Kidney (tissue), 14 donors: ENCODE data around the gene TRIM66. TPM values are rescaled to one million over a fixed set of nuclear protein-coding genes. Genes with fewer than 3 reads are reported as not detected.

Source experiments
- DNase-seq, 5 donors: peaks; one replicate each; pipeline ENCODE4 v3.0.0-alpha.2; 2013 to 2020
- FAIRE-seq: peaks from 2 replicates; lab custom pipeline; 2012; peaks lifted over from hg19 to GRCh38; lab: Jason Lieb, UNC
- H3K27ac ChIP-seq, 2 donors: one replicate each; pipeline ENCODE4 v1.7.0; 2013; ENCODE audit warnings: low read depth in 2 of 2, low read length in 2 of 2, inconsistent platforms in 1 of 2
- H3K27me3 ChIP-seq: one replicate; pipeline ENCODE4 v1.7.1; 2013; ENCODE audit warnings: low read length, inconsistent platforms; ENCODE audit not compliant: control insufficient read depth, insufficient read depth
- H3K36me3 ChIP-seq, 3 donors: one replicate each; pipeline versions ENCODE4 v1.7.0 to v1.7.1; 2013; ENCODE audit warnings: low read length in 3 of 3, control low read depth in 1 of 3, inconsistent platforms in 1 of 3; ENCODE audit not compliant: insufficient read depth in 3 of 3, control insufficient read depth in 2 of 3
- H3K4me1 ChIP-seq, 3 donors: one replicate each; pipeline versions ENCODE4 v1.7.0 to v1.7.1; 2013; ENCODE audit warnings: low read length in 3 of 3, inconsistent platforms in 1 of 3, low read depth in 1 of 3; ENCODE audit not compliant: control insufficient read depth in 2 of 3, insufficient read depth in 2 of 3
- H3K4me3 ChIP-seq, 3 donors: one replicate each; pipeline versions ENCODE4 v1.7.0 to v1.8.1; 2013; ENCODE audit warnings: low read length in 3 of 3, control low read depth in 1 of 3, inconsistent platforms in 1 of 3
- H3K9ac ChIP-seq, 3 donors: one replicate each; pipeline versions ENCODE4 v1.7.0 to v1.7.1; 2013; ENCODE audit warnings: low read length in 3 of 3, control low read depth in 1 of 3, inconsistent platforms in 1 of 3
- H3K9me3 ChIP-seq, 3 donors: one replicate each; pipeline versions ENCODE4 v1.7.0 to v1.7.1; 2013; ENCODE audit warnings: low read length in 3 of 3, control low read depth in 1 of 3, inconsistent platforms in 1 of 3; ENCODE audit not compliant: control insufficient read depth in 2 of 3, insufficient read depth in 1 of 3
- intact Hi-C: fragments of 100-400 bp; cut with DNase I; formaldehyde crosslinking; loops from one replicate; pipeline ENCODE4 v1.11.1; 2022
- polyA plus RNA-seq: library from polyadenylated mRNA; stranded (reverse); fragments of 350-450 nt; fragmentation: Illumina TruSeq; extraction: RNeasy Lipid Tissue Mini Kit (QIAGEN cat#74804); gene quantifications from one replicate; pipeline ENCODE4 v1.2.3, GENCODE V29; 2014; ENCODE audit warnings: low read depth, low replicate concordance; ENCODE audit not compliant: insufficient read depth
- total RNA-seq: library from RNA; stranded (reverse); fragmentation: NEBNext Ultra II Directional; extraction: Animal tissue kit (Norgen Biotek cat#: 25700); gene quantifications from one replicate; pipeline ENCODE4 v1.2.1, GENCODE V29; 2021
- TF ChIP-seq, protein P1 (sequence below): IDR thresholded peaks from 3 replicates; pipeline ENCODE4 v1.5.1; 2012; ENCODE audit warnings: mild to moderate bottlenecking, moderate library complexity, borderline replicate concordance; ENCODE audit not compliant: insufficient read depth; ENCODE audit errors: extremely low read depth
- donor health status: control.
- donor health status: control.
- donor health status: control.
- donor health status: control.
- donor health status: control.
- donor health status: DM: yes; HTN: yes; CAD: no.
- donor health status: Normal renal cell carcinoma (clear cell type).

Gene TRIM66
- total and polyA plus RNA-seq, 2 donors from 2014 or later, result 1.4 to 25.7 TPM

DNA sequence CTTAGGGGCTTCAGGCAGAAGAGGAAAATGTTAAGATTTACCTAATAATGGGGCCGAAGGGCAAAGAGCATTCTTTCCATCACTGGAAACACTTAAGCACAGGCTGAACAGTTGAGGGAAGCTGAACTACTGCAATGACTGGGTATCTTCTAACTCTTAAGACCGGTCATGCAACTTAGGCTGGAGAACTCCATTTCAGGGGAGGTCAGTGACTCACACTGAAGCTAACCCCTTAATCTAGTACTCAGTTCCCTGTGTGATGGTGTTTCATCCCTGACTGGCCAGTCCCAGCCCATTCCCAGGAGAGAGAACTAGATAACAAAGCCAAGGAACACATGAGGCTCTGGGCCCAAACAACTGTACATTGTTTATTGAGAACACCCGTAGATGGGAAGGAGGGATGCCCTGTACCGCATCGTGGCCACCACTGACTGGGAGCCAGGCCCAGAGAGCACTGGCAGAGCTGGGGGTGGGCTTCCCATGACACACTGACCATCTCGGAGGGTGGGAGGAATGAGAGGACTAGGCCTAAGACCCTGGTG lies 10.6 kb upstream of the TRIM66 start:
- DNase-seq (peak in 1 of 5 donors; percentile 62), FAIRE-seq (no peak)
- no peak overlapping the region for H3K4me3 ChIP-seq
- no peak overlapping the region for H3K9ac ChIP-seq
- H3K27me3 ChIP-seq, result no peaks in the 10 kb centered on the region
- TF ChIP-seq, protein P1, sequence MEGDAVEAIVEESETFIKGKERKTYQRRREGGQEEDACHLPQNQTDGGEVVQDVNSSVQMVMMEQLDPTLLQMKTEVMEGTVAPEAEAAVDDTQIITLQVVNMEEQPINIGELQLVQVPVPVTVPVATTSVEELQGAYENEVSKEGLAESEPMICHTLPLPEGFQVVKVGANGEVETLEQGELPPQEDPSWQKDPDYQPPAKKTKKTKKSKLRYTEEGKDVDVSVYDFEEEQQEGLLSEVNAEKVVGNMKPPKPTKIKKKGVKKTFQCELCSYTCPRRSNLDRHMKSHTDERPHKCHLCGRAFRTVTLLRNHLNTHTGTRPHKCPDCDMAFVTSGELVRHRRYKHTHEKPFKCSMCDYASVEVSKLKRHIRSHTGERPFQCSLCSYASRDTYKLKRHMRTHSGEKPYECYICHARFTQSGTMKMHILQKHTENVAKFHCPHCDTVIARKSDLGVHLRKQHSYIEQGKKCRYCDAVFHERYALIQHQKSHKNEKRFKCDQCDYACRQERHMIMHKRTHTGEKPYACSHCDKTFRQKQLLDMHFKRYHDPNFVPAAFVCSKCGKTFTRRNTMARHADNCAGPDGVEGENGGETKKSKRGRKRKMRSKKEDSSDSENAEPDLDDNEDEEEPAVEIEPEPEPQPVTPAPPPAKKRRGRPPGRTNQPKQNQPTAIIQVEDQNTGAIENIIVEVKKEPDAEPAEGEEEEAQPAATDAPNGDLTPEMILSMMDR, result no peak
- peaks cover 6 to 26% (median 14%) of the 10 kb centered on the region in 3 donors for H3K36me3 ChIP-seq
- H3K4me1 ChIP-seq, result peaks cover 0 to 2% (median 0%) of the 10 kb centered on the region in 3 donors
- H3K9me3 ChIP-seq, result no peaks in the 10 kb centered on the region
- intact Hi-C loops, result no loop called here
- no peak overlapping the region for H3K27ac ChIP-seq

- no peak overlapping the region for H3K4me3 ChIP-seq
- FAIRE-seq (no peak), DNase-seq (no peak)
- intact Hi-C loops, result no loop called here
- TF ChIP-seq, protein P1, result no peak
- no peak overlapping the region for H3K27ac ChIP-seq
- H3K4me1 ChIP-seq, result peaks cover 0 to 6% (median 0%) of the 10 kb centered on the region in 3 donors
- H3K27me3 ChIP-seq, result no peaks in the 10 kb centered on the region
- peaks cover 4 to 26% (median 13%) of the 10 kb centered on the region in 3 donors for H3K36me3 ChIP-seq
- H3K9ac ChIP-seq, result no peak overlapping the region
- no peaks in the 10 kb centered on the region for H3K9me3 ChIP-seq
These were observed 10.0 kb upstream of the TRIM66 start for GRCh38 chr11:8692417-8692816.

DNA sequence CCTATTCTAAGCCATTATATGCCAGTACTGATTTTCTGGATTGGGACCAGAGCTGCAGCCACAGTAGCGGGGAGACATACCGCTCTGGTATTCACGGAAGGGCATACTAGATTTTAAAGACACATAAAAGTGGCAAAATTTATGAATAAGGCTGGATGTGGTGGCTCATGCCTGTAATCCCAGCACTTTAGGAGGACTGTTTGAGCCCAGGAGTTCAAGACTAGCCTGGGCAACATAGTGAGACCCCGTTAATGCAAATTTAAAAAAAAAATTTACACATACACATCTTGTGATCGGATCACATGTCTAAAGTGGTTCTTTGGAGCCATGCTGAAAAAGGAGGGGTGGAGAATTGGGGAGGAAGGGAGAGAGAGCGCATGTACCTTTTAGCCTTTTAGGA lies 9.1 kb upstream of the TRIM66 start:
- no peaks in the 10 kb centered on the region for H3K27me3 ChIP-seq
- H3K9me3 ChIP-seq, result no peaks in the 10 kb centered on the region
- no peak overlapping the region for H3K9ac ChIP-seq
- DNase-seq, result peak in 1 of 5 donors; percentile 16
- no peak for FAIRE-seq
- TF ChIP-seq, protein P1, result no peak
- peaks cover 0 to 6% (median 0%) of the 10 kb centered on the region in 3 donors for H3K4me1 ChIP-seq
- intact Hi-C loops, result no loop called here
- H3K4me3 ChIP-seq, result no peak overlapping the region
- peaks cover 4 to 31% (median 15%) of the 10 kb centered on the region in 3 donors for H3K36me3 ChIP-seq
- H3K27ac ChIP-seq, result no peak overlapping the region
